Cortex of kidney (tissue), 1 donor: ENCODE results near the gene RPL10.

Experiments used
- DNase-seq: peaks from one replicate; lab custom pipeline; 2025; lab: John Stamatoyannopoulos, UW

Gene RPL10

DNA sequence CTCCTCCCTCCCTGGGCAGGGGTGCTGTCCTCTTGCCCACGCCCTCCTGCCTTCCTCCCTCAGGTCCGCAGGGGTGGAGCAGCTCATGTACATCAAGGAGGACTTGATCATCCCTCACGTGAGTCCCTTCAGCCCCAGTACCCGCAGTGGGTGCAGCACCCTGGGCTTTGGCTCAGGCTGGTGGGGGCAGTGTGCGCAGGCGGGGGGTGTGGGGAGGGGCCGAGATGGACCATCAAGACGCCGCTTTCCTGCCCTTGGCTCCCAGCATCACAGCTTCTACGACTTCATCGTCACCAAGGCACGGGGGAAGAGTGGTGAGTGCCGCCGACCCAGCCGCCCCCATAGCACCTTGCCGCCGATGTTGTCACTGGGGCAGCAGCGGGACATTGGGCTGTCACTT, 51.4 kb downstream of the RPL10 start:
- no peak for DNase-seq

DNA sequence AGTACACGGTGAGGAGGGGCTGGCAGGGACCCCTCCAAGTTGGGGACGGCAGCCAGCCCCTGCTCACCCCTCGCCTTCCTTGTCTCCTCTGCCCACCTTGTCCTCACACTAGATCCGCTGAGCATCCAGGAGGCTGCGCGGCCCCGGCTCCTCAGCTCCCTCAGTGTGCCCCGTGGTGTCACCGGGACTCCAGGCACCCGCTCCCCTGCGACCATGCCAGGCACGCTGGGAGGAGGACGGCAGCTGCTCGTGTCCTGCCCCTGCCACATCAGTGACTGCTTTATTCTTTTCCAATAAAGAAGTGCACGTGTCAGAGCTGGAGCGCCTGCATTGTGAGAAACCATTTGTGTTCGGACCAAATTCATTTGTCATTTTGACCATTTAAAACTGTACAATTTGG, 52.1 kb downstream of the RPL10 start:
- DNase-seq: no peak
